ENCODE data around the gene TRAPPC14.
A peak's percentile ranks its signal among the peaks of the same experiment; 100 is the strongest.

The TRAPPC14 gene

GRCh38 chr7:100124301-100125230, 34.0 kb downstream of the TRAPPC14 start:
- DNase-seq, result no peak

DNA sequence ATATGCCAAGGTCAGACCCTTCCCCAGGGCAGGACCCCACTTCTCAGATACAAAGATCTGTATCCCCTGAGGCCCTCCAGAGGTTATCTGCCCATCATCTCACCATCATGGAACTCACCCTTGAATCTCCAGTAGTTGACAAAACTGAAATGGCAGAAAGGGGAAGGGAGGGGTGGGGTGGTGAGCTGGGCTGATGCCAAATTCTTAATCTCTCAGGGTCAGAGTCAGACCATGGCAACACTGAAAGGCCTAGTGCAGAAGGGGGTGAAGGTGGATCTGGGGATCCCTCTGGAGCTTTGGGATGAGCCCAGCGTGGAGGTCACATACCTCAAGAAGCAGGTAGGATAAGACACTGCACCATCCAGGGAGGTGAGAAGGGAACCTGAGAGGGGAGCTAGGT, 36.0 kb downstream of the TRAPPC14 start:
- DNase-seq, result no peak

GRCh38 chr7:100122067-100122466, 36.5 kb downstream of the TRAPPC14 start:
- DNase-seq, result no peak

DNA sequence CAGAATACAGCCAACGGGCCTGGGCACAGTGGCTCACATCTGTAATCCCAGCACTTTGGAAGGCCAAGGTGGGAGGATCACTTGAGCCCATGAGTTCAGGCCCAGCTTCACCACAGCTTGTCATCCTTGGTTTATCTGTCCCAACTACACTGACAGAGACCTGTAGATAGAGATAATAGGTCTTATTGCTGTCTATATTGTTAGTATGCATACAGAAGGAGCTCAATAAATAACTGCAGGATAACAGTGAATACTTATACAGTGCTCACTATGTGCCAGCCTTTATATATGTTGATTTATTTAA, 37.8 kb downstream of the TRAPPC14 start:
- DNase-seq, result no peak

- DNase-seq, result peak; percentile 50
Observed at GRCh38 chr7:100119970-100120732, 38.4 kb downstream of the TRAPPC14 start.

- peak; percentile 84 for DNase-seq
Observed at GRCh38 chr7:100119072-100119969, 39.2 kb downstream of the TRAPPC14 start, which contains the start of the genes CNPY4 and TAF6. Gene CNPY4, plus strand, starts transcription at chr7:100119634. Its CDS starts 111 bp downstream, at chr7:100119745. Gene TAF6, minus strand, starts transcription at chr7:100119358. Its CDS starts 5,149 bp downstream, at chr7:100114209.

GRCh38 chr7:100118388-100119071, 40.0 kb downstream of the TRAPPC14 start:
- DNase-seq, result no peak

DNA sequence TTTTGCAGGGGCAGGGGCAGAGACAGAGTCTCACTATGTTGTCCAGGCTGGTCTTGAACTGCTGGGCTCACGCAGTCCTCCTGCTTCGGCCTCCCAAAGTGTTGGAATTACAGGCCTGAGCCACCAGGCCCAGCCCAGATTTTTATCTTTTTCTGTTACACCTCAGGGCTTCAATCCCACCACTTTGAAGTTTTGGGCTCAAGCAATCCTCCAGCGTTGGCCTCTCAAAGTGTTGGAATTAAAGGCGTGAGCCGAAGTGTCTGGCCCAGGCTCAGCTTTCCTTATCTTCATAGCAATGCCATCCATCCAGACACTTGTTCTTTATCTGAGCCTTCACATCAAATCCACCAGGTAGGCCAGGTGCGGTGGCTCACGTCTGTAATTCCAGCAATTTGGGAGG, 43.5 kb downstream of the TRAPPC14 start:
- DNase-seq, result no peak

DNA sequence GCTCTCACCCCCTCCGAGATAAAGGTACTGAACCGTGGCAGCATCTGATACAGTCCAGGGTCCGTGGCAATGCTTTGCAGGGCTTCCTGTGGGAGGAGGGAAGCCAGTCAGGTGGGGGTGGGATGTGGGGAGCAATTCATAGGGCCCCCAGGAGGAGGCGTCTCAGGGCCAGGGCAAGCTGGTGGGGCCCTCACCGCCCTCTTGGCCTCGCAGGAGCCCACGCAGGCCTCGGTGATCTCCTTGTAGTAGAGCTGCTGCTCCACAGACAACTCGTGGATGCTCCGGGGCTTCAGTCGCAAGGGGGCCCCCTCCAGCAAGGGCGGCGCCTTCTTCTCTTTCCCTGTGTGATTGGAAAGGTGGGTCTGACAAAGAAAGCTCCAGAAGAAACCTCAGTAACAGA, 46.6 kb downstream of the TRAPPC14 start:
- DNase-seq, result no peak

- no peak for DNase-seq
Observed at GRCh38 chr7:100111156-100111555, 47.4 kb downstream of the TRAPPC14 start.

DNA sequence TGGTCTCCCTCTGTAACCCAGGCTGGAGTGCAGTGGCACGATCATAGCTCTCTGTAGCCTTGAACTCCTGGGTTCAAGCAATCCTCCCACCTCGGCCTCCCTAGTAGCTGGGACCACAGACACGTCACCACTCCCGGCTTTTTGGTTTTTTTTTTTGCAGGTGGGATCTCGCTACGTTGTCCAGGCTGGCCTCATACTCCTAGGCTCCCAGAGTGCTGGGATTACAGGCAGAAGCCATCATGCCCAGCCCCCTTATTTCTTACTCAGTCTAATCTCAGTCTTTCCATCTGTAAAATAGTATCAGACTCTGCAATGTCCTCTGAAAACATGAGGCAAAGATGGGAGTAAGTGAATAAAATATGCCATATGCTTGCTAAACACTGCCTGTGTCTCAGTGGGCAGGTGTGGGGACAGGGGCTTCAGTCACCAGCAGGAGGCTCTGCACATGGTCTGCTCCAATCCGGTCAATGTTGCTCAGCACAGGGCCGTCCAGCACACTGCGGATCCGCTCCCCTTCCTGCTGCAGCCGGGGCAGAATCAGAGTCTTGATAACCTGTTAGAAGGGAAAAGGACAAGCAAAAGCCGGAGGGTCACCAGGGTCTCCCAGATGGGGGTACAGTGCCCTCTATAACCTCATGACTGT, 48.9 kb downstream of the TRAPPC14 start:
- DNase-seq, result no peak

- DNase-seq, result no peak
Observed at GRCh38 chr7:100107890-100108289, 50.6 kb downstream of the TRAPPC14 start.

DNA sequence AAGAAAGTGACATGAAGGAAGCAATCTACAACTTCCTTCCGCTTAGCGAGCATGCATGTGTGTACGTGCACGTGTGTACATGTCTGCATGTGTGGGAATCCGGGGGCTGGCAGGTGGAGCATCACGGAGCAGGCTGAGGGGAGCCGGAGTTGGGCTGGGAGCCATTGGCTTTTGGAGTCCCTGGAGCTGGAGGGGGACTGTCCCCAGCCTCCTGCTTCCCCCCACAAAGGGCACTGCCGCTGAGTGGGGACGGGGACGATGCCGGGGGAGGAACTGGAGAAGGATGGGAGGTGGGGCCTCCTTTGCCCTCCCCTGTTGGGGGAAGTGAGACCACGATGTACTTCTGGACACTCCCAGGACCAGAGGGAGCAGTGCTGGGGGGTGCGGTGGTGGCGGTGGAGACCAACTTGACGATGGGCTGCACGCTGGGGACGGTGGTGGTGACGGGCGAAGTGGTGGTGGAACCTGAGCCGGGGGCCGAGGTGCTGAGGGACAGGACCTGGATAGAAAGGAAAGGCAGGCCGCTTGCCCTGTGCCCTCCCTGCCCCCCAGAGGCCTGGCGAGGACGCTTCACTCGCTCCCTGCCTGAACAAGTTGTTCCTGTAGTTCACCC, 51.3 kb downstream of the TRAPPC14 start:
- no peak for DNase-seq

DNA sequence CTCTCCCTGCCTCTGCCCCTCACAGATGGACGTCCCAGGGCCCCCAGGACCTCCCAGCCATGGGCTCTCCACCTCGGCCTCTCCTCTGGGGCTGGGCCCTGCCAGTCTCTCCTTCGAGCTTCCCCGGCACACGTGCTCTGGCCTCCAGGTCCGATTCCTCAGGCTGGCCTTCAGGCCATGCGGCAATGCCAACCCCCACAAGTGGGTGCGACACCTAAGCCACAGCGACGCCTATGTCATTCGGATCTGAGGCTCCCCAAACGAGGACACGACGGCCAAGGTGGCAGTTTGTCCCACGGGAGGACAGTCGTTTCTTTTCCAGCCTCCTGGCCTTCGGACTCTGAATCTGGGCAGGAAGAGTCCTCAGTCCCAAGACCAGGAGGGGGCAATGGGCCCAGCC, 51.9 kb downstream of the TRAPPC14 start:
- DNase-seq, result no peak

GRCh38 chr7:100105534-100105933, 53.0 kb downstream of the TRAPPC14 start:
- no peak for DNase-seq

All from NCI-H446 treated with DMSO at 0.1 percent for 48 hours (cell line).